Esophagus muscularis mucosa (tissue), 4 donors: Measurements from ENCODE around the gene SLC6A11.

Experiments
- EP300 ChIP-seq: sonication (generic); formaldehyde crosslinking; IDR thresholded peaks from one replicate; pipeline ENCODE4 v1.6.1; 2017; ENCODE audit warnings: antibody characterized with exemption
- POLR2A ChIP-seq: fragments of 450-650 bp; IDR thresholded peaks from one replicate; pipeline ENCODE4 v1.6.1; 2017; ENCODE audit warnings: antibody characterized with exemption, moderate library complexity, mild to moderate bottlenecking, low read depth
- TF ChIP-seq, protein P1 (sequence below), 3 experiments: fragments of 200-600 bp in 2 of 3; fragments of 450-650 bp in 1 of 3; sonication (generic) in 2 of 3; IDR thresholded peaks; one replicate each; pipeline ENCODE4 v1.5.1; 2017 to 2019; ENCODE audit warnings: antibody characterized with exemption in 3 of 3, mild to moderate bottlenecking in 2 of 3, moderate library complexity in 1 of 3

GRCh38 chr3:10768708-10769394 lies 47.2 kb upstream of the SLC6A11 start:
- TF ChIP-seq POLR2A (no peak), EP300 (no peak)
- TF ChIP-seq, protein P1, sequence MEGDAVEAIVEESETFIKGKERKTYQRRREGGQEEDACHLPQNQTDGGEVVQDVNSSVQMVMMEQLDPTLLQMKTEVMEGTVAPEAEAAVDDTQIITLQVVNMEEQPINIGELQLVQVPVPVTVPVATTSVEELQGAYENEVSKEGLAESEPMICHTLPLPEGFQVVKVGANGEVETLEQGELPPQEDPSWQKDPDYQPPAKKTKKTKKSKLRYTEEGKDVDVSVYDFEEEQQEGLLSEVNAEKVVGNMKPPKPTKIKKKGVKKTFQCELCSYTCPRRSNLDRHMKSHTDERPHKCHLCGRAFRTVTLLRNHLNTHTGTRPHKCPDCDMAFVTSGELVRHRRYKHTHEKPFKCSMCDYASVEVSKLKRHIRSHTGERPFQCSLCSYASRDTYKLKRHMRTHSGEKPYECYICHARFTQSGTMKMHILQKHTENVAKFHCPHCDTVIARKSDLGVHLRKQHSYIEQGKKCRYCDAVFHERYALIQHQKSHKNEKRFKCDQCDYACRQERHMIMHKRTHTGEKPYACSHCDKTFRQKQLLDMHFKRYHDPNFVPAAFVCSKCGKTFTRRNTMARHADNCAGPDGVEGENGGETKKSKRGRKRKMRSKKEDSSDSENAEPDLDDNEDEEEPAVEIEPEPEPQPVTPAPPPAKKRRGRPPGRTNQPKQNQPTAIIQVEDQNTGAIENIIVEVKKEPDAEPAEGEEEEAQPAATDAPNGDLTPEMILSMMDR (IDR thresholded peaks at IDR 0.05) = no peak
